T-helper 17 cell (primary cell): Measurements from ENCODE around the gene DNMT3A. TPM values are rescaled to one million over a fixed set of nuclear protein-coding genes. Genes with fewer than 3 reads are reported as not detected.

Source experiments
- ATAC-seq: fragments of 150-1000 bp; cut with Tn5 transposase; 2 replicates; pipeline ENCODE4 v1.10.0; 2021; ENCODE audit warnings: mild to moderate bottlenecking, moderate library complexity
- DNase-seq, 3 donors: peaks; one replicate each; pipeline versions ENCODE4 v3.0.0 to v3.0.0-alpha.2; 2020 to 2021
- H3K9me3 ChIP-seq: one replicate; pipeline ENCODE4 v1.7.0; 2013; ENCODE audit warnings: low read length, mild to moderate bottlenecking; ENCODE audit not compliant: control insufficient read depth, poor library complexity, severe bottlenecking
- H3K27ac Mint-ChIP-seq: one replicate; pipeline ENCODE4 v1.8.0; 2022; ENCODE audit warnings: mild to moderate bottlenecking, moderate library complexity, mixed read lengths
- H3K27me3 Mint-ChIP-seq: one replicate; pipeline ENCODE4 v1.8.0; 2022; ENCODE audit warnings: mixed read lengths
- H3K36me3 Mint-ChIP-seq: one replicate; pipeline ENCODE4 v1.8.0; 2022; ENCODE audit warnings: low read depth, mixed read lengths
- H3K4me1 Mint-ChIP-seq: one replicate; pipeline ENCODE4 v1.8.0; 2022; ENCODE audit warnings: mild to moderate bottlenecking, mixed read lengths
- H3K4me3 Mint-ChIP-seq: one replicate; pipeline ENCODE4 v1.8.0; 2022; ENCODE audit warnings: mild to moderate bottlenecking, moderate library complexity, mixed read lengths
- total RNA-seq, 4 donors: library from RNA in 2 of 4; stranded (reverse) in 2 of 4; gene quantifications; one replicate each; pipeline ENCODE4 v1.2.3 and lab custom pipeline; 2022 to 2026

The DNMT3A gene
- total RNA-seq, 2 donors from 2014 or later = 62.8 to 67.6 TPM

DNA sequence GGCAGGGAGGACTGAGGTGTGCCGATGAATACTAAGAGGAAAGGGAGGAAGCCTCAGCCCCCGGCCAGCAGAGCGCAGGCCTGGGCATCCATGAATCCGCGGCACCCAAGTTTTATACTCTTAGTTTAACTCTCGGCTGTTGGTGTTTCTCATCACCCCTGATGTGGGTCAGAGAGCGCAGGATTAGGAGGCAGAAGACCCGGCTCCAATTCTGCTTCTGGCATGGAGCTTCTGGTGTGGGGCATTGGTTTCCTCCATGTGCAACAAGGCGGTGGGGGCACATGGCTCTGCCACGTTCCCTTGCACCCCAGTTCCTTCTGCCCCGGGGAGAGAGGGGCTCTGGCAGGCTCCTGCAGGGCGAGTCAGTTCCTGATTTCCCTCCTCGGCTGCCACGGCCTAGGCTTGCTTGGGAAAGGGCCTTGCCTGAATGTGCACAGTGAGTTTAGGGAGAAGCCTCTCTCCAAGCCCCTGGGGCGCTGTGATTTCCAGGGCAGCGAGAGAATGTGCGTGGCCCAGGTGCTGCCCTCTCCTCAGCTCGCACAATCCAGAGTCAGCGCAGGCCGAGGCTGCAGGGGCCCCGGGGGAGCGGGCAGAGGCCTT, 36.2 kb upstream of the DNMT3A start:
- H3K27ac Mint-ChIP-seq = peak overlapping the region; percentile 91
- peaks cover 30% of the 10 kb centered on the region for H3K4me1 Mint-ChIP-seq
- ATAC-seq = no peak

DNA sequence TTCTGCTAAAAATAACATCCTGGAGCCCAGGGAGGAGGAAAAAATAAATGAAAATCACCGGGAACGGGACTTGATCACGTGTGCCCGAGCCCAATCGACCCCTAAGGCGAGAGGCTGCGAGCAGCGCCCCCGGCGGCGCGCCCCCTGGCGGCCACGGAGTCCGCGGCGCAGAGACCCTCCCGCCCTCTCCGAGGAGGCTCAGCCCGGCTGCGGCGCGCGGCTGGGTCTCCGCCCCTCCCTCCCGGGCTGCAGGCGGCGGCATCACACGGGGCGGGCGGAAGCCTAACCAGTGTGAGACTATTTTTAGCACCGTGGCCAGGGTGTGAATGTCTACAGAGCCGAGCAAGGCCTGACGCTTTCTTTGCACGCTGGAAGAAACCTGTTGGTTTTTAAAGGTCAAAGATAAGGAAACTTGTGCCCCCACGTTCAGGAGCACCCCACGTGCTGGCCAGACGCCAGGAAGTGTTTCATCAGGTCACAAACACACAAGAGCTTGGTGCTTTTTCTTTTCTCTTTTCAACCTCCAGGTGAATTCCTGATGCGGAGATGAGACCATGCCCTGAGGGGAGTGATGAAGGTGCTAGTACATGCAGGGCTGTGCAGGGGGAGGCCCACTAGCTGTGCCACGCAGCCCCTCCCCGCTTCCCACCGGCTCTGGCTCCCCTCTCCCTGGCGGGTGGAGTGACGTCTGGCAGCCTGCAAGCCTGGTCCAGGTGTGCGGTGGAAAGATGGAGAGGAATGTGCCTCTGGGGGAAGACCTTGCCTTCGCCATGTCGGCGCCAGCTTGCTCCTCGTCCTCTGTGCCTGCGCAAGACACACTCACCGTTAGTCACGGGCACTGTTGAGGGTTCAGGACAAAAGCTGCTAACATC, 35.3 kb upstream of the DNMT3A start:
- peak; percentile 85 to 90 (median 89) for DNase-seq
- Mint-ChIP-seq H3K4me3 (peak overlapping the region; percentile 74), H3K36me3 (peaks cover 2% of the 10 kb centered on the region), H3K27ac (peak overlapping the region; percentile 91), H3K27me3 (no peaks in the 10 kb centered on the region), H3K4me1 (peaks cover 30% of the 10 kb centered on the region)
- H3K9me3 ChIP-seq = no peaks in the 10 kb centered on the region
- peak; percentile 100 for ATAC-seq

More for the DNA sequence above, 36.2 kb upstream of the DNMT3A start:
- no peaks in the 10 kb centered on the region for H3K9me3 ChIP-seq
- Mint-ChIP-seq H3K36me3 (peaks cover 2% of the 10 kb centered on the region), H3K4me3 (no peak overlapping the region), H3K27me3 (no peaks in the 10 kb centered on the region)
- DNase-seq = no peak

DNA sequence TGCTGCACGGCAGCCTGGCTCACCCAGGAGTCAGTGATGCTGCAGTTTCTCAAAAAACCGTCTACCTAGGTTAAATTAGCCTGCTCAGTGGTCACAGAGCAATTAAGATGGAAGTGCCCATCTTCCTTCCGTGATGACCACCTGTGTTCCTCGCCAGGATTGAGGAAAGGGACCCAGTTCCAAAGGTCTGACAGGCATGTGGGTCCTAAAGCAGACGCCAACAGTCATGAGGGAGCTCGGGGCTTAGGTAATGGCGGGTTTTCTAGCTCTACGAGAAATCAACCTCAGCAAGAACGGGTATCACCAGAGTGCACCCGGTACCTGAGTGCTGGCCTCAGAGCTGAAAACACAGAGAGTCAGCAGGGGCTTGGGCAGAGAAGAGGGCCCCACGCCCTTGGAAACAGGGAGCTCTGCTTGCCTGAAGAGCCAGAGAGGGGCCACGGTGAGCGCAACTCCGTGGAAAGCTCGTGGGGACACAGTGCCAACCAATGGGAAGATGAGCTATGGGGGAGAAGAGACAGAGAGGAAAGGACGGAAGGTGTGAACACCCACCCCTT, 34.3 kb upstream of the DNMT3A start:
- ATAC-seq (no peak), DNase-seq (no peak)
- Mint-ChIP-seq H3K4me1 (peaks cover 28% of the 10 kb centered on the region), H3K27ac (peak overlapping the region; percentile 53), H3K4me3 (peak overlapping the region; percentile 68), H3K27me3 (no peaks in the 10 kb centered on the region), H3K36me3 (peaks cover 2% of the 10 kb centered on the region)
- no peaks in the 10 kb centered on the region for H3K9me3 ChIP-seq

DNA sequence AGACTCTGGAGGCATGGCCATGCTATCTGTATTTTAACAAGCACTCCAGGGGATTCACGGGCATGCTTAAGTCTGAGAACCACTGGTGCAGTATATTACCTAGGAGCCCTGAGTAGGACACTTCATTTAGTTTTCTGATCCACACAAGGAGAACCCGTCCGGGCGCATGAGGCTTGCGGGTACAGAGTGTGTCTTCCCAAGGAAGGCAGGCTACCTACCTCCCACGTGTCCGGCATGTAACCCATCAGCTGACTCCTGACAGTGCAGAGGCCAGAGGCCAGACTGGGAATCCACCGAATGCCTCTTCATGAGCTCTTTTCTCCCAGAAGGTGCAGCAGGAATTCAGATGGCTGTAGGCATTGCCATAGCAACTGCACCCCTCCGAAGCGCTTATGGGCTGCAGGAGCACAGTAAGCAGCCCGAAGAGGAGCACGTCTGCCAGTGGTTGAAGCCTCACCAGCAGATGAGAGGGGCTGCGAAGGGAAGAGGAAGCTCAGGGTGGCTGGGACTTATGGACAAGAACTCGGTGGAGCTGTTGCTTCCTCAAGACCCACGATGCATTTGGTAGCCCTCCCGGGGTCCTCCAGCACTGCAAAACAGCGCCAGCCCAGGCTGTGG, 33.8 kb upstream of the DNMT3A start:
- Mint-ChIP-seq H3K4me3 (no peak overlapping the region), H3K27ac (peak overlapping the region; percentile 53), H3K27me3 (no peaks in the 10 kb centered on the region), H3K36me3 (peaks cover 2% of the 10 kb centered on the region), H3K4me1 (peaks cover 28% of the 10 kb centered on the region)
- ATAC-seq (no peak), DNase-seq (no peak)
- H3K9me3 ChIP-seq = no peaks in the 10 kb centered on the region

DNA sequence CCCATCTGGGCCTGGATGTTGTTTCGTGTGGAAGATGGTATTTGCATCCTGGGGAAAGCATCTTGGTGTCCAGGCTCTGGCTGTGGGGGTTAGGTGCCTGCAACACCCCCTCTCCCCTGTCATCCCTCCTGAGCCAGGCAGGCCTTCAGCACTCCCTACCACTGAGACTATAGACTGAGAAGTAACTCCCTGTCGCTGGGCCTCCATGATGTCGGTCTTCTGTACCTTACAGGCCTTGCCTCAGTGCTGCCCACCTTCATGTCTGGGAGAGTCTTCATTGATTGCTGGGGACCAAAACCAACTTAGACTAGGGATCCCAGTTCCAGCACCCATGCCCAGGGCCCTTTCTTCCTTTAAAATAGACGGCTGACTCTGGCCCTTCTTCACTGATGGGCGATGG, 33.1 kb upstream of the DNMT3A start:
- DNase-seq = no peak
- Mint-ChIP-seq H3K27ac (no peak overlapping the region), H3K27me3 (no peaks in the 10 kb centered on the region), H3K4me1 (peaks cover 27% of the 10 kb centered on the region), H3K4me3 (no peak overlapping the region), H3K36me3 (no peaks in the 10 kb centered on the region)
- no peaks in the 10 kb centered on the region for H3K9me3 ChIP-seq
- no peak for ATAC-seq

DNA sequence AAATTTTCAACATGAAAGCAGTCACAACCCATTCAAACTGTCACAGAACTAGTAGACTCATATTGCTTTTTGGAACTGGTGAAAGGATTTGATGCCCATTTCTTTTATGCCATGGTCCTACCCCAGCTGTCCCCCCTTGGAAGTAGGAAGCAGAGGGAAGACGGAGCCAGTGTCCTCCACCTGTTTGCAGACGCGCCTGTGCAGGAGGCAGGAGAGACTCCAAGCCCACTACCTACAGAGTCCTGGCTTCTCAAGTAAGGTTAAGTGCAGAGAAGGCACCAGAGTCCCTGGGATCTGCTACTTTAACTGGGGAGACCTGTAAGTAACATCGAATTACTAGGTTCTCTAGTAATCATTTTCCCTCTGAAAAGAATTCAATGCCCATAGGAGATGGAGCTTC, 32.7 kb upstream of the DNMT3A start:
- no peaks in the 10 kb centered on the region for H3K27me3 Mint-ChIP-seq
- no peak overlapping the region for H3K4me3 Mint-ChIP-seq
- no peak for DNase-seq
- no peaks in the 10 kb centered on the region for H3K36me3 Mint-ChIP-seq
- H3K9me3 ChIP-seq = no peaks in the 10 kb centered on the region
- H3K27ac Mint-ChIP-seq = no peak overlapping the region
- ATAC-seq = no peak
- H3K4me1 Mint-ChIP-seq = peaks cover 23% of the 10 kb centered on the region

DNA sequence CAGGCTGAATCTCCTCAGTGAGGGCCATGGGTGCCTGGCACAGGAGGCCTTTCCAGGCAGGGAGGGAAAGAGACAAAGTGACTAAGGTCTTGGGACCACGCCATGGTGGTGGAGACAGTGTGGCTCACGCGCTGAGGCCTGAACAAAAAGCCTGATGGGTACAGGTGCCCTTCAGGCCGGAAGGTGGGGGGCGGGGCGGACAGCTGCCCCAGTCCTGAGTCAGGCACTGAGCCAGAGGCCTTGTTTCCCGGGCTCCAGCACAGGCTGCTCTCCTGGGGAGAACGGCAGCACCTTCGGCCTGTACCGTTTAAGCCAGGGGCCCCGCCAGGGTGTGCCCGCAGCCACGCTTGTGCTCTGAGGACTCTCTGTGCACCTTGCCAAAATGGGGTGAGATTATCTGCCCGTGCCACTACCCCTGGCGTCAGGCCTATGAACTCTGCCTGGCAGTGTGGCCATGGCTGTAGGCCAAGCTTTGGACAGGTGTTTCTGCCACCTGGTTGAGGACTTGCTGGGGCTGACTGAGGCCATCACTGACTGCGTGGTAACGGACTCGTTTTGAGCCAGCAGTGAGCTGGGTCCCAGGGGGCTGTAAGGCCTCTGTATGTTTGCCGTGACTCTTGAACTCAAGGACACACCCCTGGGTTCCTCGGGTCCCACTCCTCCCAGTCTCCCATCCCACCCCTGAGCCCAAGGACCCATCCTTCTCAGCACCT, 31.7 kb upstream of the DNMT3A start:
- Mint-ChIP-seq H3K4me1 (peaks cover 16% of the 10 kb centered on the region), H3K27me3 (no peaks in the 10 kb centered on the region)
- H3K9me3 ChIP-seq = no peaks in the 10 kb centered on the region

DNA sequence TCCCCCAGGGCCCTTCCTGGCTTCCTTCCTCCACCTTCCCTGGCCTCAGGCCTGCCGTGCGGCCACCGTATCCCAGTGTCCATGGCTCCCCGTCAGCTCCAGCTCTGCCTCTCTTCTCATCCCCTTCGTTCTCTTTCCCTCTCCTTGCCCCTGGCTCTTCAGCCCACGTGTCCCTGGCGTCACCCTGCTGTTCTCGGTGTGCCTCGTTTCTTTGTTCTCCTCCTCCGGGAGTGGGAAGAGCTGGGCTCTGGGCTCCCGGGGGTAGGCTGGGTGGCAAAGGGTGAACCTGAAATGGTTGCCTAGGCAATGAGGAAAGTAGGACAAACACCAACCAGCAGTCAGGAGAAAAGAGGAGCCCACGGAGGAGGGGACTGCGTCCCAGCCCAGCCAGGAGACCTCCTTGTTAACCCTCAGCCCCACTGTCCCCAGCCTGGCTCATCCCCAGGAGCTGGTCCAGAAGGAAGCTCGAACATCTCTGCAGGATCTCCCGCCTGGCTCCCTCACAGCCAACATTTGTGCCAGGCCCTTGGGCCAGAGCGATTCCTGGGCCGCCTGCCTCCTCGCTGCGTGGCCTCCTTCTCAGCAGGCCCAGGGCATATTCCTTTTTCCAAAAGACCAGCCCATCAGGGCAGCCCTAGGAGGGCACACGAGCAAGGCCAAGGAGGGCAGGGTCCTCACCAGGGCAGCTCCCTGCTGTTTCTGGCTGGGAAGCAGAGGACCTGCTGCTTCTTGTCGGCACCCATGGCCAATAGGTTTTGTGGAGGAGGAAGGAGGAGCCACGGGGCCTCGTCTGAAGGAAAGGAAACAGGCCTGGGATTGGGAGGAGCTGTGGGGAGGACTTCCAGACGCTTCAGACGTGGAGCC, 30.9 kb upstream of the DNMT3A start:
- no peak for DNase-seq
- H3K4me3 Mint-ChIP-seq = no peak overlapping the region

More for the DNA sequence above, 31.7 kb upstream of the DNMT3A start:
- Mint-ChIP-seq H3K4me3 (no peak overlapping the region), H3K27ac (no peak overlapping the region), H3K36me3 (no peaks in the 10 kb centered on the region)
- no peak for ATAC-seq
- no peak for DNase-seq

DNA sequence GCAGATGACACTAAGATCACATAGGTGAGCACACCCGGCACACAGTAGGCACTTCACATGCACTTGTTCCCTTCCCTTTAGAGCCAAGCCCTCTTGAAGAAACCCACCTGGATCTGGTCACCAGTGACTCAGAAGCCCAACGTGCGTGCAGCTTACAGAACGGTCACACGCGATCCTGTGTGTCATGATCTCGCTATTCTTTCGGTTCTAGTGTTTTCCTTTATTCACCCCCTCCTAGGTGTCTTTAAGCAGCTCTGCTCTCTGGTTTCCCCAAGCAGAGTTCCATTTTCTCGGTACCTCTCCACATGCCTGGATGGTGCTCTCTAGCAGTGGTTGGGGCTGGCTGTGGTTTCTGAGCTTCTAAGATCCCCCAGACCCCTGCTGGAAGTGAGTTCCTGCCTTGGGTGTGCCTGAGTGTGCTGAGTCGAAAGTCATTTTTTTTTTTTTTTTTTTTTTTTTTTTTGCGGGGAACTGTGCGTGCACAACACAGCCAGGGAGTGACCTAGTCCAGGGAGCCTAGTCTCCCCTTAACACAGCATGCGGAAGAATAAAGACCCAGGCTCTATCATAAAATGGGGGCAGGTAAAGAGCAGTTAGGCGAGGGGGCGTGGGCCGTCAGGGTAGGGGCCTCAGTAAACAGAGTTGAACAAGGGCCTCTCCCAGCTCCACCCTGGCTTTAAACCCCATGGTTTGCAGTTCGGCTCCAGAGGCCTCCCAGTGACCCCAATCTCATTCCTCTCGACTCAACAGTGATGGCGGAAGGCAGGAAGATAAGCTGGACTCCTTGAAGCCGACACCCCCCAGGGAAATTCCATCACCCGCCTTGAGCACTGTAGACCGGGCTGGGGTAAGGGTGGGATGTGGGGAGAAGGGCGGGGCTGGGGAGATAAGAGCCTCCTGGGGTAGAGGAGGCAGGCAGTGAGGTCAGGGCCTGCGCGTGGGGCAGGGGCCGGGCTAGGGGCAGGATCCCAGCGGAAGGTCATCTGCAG, 29.8 kb upstream of the DNMT3A start:
- ATAC-seq (no peak), DNase-seq (no peak)
- H3K9me3 ChIP-seq = no peaks in the 10 kb centered on the region
- H3K36me3 Mint-ChIP-seq = no peaks in the 10 kb centered on the region
- no peak overlapping the region for H3K27ac Mint-ChIP-seq
- H3K4me3 Mint-ChIP-seq = no peak overlapping the region
- H3K4me1 Mint-ChIP-seq = peaks cover 7% of the 10 kb centered on the region
- no peaks in the 10 kb centered on the region for H3K27me3 Mint-ChIP-seq

More for the DNA sequence above, 30.9 kb upstream of the DNMT3A start:
- no peaks in the 10 kb centered on the region for H3K9me3 ChIP-seq
- H3K27ac Mint-ChIP-seq = no peak overlapping the region
- ATAC-seq = no peak
- peaks cover 14% of the 10 kb centered on the region for H3K4me1 Mint-ChIP-seq
- H3K36me3 Mint-ChIP-seq = no peaks in the 10 kb centered on the region
- H3K27me3 Mint-ChIP-seq = no peaks in the 10 kb centered on the region

DNA sequence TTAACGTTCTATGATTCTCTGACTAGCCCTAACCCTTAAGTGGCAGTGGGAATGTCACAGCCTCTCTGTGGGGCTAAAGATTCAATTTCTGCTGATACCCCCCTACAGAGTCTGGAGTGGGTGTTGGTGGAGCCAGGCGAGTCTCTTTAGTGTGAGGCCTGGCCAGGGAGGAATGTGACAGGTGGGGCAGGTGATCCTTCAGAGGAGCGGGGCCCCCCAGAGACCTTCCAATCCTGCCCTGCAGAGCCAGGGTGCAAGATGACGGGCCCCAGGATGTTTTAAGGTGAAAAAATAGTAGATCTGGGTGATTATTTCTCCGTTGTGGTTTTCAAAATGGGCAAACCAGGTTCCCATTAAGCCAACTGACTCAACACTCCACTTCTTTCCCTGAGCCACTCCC, 28.2 kb upstream of the DNMT3A start:
- H3K9me3 ChIP-seq = no peaks in the 10 kb centered on the region
- H3K27me3 Mint-ChIP-seq = no peaks in the 10 kb centered on the region
- no peak overlapping the region for H3K4me3 Mint-ChIP-seq
- no peaks in the 10 kb centered on the region for H3K4me1 Mint-ChIP-seq
- H3K36me3 Mint-ChIP-seq = no peaks in the 10 kb centered on the region
- no peak overlapping the region for H3K27ac Mint-ChIP-seq
- ATAC-seq (no peak), DNase-seq (no peak)

DNA sequence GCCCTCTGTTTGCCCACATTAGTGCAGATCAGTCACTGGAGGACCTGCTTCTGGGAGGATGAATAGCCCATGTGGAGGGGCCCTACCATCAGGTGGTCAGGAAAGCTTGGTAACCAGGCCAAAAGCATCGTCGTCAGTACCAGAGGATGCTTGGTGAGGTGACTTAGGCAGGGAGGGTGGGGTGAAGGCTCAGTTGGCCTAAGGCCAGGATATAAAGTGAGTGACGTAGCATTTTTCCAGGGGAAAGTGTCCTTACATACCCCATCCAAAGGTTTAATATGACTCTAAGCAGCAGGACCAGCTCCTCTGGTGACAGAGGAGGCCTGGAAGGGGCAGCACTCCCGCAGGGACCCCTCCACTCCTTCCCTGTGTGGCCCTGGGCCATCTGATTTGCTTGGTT, 27.7 kb upstream of the DNMT3A start:
- no peaks in the 10 kb centered on the region for H3K9me3 ChIP-seq
- ATAC-seq (no peak), DNase-seq (no peak)
- Mint-ChIP-seq H3K27me3 (no peaks in the 10 kb centered on the region), H3K4me3 (no peak overlapping the region), H3K4me1 (peaks cover 1% of the 10 kb centered on the region), H3K36me3 (no peaks in the 10 kb centered on the region), H3K27ac (no peak overlapping the region)
